Omental fat pad (tissue), 4 donors: ENCODE measurements around the gene MNT. TPM values are rescaled to one million over a fixed set of nuclear protein-coding genes. Genes with fewer than 3 reads are reported as not detected.

Experiments used
- ATAC-seq: fragments of 150-250 bp; one replicate; pipeline ENCODE4 v1.9.1; 2016; ENCODE audit warnings: mild to moderate bottlenecking, moderate library complexity; ENCODE audit not compliant: low FRiP score
- DNase-seq: peaks from one replicate; pipeline ENCODE4 v3.0.0-alpha.2; 2019; ENCODE audit warnings: low spot score
- total RNA-seq, 4 donors: library from RNA; depleted of rRNA; stranded (reverse); fragments of >200 nt; gene quantifications; one replicate each; pipeline ENCODE4 v1.1.0, GENCODE V29; 2016
- TF ChIP-seq, protein P1 (sequence below), 3 donors: fragments of 450-650 bp; IDR thresholded peaks; one replicate each; pipeline ENCODE4 v1.5.1; 2016 to 2017; ENCODE audit warnings: antibody characterized with exemption in 3 of 3, mild to moderate bottlenecking in 3 of 3, moderate library complexity in 2 of 3

MNT gene
- total RNA-seq, 4 donors from 2014 or later, result 11.9 to 23.2 (median 18.5) TPM

DNA sequence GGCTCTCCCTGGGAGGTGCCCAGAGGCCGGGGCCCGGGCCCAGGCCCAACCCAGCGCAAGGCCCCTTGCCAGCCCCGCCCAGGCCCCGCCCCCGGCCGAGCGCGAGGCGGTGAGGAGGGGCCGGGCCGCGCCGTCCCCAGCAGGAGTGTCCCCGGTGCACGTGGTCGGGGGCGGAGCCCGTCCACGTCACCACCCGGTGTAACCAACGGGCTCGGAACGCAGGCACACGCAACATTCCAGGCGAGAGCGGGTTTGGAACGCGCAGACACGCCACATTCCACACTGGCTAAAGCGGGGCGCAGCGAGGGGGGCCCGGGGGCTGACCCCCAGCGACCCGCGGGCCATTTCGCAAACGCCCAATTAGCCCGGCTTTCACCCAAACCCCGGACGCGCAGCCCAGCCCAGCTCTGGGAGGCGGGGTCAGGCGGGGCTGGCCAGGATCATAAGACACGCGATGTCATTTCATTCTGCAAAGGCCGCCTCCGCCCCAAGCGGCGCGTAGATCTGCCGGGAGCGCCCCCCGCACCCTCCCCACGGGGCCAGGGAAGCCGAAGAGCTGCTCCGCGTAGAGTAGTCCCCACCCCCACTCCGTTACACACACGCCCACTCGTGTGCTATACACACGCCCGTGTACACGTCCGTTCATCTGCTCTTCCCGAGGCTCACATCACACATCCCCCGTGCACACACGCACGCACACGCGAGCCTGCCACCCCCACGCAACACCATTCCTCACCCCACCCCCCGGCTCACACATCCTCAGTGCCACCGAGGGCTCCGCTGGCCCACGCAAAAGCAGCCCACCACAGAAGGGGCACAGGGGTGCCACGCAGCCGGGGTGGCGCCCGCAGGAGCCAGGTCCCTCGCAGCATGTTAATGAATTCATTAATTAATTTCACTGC is 1.0 kb downstream of the MNT start:
- TF ChIP-seq, protein P1, sequence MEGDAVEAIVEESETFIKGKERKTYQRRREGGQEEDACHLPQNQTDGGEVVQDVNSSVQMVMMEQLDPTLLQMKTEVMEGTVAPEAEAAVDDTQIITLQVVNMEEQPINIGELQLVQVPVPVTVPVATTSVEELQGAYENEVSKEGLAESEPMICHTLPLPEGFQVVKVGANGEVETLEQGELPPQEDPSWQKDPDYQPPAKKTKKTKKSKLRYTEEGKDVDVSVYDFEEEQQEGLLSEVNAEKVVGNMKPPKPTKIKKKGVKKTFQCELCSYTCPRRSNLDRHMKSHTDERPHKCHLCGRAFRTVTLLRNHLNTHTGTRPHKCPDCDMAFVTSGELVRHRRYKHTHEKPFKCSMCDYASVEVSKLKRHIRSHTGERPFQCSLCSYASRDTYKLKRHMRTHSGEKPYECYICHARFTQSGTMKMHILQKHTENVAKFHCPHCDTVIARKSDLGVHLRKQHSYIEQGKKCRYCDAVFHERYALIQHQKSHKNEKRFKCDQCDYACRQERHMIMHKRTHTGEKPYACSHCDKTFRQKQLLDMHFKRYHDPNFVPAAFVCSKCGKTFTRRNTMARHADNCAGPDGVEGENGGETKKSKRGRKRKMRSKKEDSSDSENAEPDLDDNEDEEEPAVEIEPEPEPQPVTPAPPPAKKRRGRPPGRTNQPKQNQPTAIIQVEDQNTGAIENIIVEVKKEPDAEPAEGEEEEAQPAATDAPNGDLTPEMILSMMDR (IDR thresholded peaks at IDR 0.05), result no peak
- ATAC-seq, result peak; percentile 58
- peak; percentile 88 for DNase-seq

DNA sequence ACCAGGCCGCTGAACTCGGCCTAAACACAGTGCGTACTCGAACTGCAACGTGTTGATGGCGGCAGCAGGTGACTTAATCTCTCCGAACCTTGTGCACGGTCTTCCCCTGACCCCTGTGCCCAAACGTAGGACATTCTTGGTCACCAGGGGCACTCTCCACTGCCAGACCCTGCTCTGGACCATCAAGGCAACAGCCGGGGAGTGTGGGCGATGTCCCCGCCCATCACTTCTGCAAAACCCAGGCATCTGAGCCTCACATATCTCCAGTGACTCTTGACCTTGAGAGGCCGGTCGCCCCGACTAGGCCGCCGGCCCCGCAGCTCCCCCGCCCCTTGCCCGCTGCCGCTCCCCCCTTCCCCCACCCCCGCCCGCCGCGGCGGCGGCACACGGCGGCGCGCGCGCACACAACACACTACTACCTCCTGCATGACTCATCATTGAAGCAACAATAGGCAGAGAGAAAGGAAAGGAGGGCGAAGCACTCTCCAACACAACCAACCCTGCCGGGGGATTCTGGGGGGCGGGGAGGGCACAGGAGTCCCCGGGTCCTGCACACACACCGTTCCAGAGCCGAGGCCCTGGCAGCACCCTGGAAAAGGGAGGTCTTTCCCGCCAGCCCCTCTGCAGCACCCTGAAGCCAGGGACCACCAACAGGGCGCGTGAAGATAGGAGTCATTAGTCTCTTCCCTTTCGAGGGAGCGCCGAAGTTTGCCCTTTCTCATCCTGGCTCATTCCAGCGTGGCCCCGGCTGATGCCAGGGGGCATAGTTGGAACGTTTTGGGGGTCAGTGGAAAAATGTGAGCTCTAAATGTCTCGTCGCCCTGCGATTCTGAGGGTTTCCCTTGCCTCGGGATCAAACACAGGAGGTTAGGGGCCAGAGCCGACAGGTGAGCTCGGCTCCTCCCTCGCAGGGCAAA is 1.9 kb downstream of the MNT start:
- ATAC-seq (no peak), DNase-seq (no peak)
- TF ChIP-seq, protein P1 (IDR thresholded peaks at IDR 0.05), result no peak

DNA sequence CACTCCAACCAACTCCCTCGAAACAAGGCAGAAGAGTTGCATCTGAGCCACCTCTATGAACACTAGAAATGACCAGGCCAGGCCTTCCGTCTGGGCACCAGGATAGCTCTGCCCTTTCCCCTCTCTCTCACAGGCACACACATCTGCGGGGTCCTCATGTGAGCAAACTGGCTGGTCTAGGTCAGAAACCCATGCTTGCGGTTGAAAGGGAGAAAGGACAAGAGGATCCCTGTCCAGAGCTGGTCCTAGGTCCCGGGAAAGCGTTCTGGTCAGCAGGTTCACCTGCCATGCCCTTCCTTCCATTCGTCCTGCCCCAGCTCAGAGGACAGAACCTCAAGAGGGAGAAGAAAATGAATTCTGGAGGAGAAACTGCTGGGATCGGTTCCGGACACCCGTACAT is 2.7 kb downstream of the MNT start:
- ATAC-seq, result no peak
- TF ChIP-seq, protein P1 (IDR thresholded peaks at IDR 0.05), result no peak
- no peak for DNase-seq

DNA sequence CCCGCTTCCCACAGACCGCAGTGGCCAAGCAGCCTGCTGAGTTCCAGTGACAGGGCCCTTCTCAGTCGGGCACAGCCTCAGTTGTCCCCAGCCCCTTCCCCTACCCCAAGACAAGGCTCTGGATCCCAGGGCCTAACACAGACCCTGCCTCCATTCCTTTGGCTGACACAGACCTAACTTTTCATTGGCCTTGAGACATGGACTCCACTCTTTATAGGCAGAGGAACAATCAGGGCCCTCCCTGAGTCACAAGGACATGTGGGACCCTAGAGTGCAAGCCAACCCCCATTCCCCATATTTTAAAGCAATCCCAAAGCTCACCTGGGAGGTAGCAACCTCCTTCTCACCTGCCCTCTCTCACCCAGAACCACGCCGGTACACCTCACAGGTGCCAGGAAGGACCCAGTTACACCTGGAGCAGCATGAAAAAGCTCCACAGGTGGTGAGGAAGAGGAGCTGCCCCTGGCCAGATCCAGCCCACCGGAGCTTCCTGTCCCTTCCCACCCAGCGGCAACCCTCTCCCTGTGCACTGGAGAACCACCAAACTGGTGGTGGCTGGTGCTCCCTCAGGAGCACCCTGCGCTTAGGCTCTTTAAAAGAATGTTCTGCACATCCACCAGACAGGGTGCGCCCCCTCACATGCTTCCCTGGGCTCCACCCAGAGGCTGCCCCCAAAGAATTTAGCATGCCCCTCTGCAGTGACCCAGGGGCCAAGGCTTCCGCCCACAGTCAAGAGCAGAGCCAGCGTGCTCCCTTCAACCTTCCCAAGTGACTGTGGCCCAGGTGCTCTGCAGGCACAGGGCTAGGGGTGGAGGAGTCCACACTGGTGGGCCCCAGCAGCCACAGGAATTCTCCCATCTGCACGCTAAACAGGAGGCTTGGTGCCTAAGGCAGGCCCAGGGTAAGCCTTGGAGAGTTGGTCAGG is 3.4 kb downstream of the MNT start:
- no peak for DNase-seq
- ATAC-seq, result no peak
- TF ChIP-seq, protein P1 (IDR thresholded peaks at IDR 0.05), result no peak

DNA sequence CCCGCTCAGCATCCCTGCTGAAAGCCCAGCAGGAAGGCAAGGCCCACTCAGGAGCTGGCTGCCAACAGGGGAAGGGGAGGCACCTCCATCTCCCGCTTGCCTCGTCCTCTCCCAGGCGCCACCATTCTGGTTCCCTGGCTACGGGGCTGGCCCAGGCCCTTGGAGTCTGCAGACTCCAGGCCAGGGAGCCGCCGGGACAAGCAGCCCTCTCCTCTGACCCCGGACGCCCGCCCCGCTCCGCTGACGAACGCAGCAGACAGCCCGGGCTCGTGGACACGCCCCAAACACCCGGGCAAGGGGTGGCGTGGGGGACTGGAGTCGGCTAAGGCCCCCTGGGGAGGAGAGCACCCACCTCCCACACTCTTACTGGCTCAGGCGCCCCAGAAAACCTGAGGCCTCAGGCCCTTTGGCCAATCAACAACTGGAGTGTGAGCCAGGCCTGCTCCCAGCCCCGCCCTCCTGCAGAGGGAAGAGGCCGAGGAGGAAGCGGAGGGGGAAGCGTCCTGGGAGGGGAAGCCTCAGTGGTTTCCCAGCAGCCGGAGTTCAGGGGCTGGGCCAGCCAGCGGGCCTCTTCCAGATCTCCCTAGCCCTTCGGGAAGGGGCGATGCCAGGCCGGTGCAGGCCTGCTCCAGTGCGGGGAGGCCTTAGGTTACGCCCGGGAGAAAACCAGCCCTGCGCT is 4.2 kb downstream of the MNT start:
- ATAC-seq, result peak; percentile 47
- TF ChIP-seq, protein P1 (IDR thresholded peaks at IDR 0.05), result no peak
- peak; percentile 85 for DNase-seq

DNA sequence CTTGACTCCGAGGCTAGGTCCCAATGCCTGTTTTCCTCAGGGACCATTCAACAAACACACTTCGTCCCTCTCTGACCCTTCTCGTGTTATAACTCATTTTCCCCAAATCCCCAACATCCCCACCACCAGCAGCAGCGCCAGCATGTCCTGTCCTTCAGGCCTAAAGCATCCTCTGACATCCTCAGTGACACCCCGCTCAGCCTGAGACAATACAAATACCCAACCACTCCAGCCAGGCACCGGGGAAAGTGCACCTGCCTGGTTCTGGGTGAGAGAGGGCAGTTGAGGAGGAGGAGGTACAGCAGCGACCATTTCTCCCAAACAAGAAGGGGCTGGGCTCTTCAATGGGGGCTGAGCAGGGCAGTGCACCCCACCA is 4.7 kb downstream of the MNT start:
- ATAC-seq (no peak), DNase-seq (no peak)
- TF ChIP-seq, protein P1 (IDR thresholded peaks at IDR 0.05), result no peak
